CD4-positive, alpha-beta T cell treated with Interleukin-6 for 4 hours (primary cell): ENCODE data around the gene FAM193B.

Experiments
- DNase-seq: peaks from one replicate; pipeline ENCODE4 v3.0.0-alpha.2; 2020; ENCODE audit warnings: mixed read lengths

FAM193B gene

DNA sequence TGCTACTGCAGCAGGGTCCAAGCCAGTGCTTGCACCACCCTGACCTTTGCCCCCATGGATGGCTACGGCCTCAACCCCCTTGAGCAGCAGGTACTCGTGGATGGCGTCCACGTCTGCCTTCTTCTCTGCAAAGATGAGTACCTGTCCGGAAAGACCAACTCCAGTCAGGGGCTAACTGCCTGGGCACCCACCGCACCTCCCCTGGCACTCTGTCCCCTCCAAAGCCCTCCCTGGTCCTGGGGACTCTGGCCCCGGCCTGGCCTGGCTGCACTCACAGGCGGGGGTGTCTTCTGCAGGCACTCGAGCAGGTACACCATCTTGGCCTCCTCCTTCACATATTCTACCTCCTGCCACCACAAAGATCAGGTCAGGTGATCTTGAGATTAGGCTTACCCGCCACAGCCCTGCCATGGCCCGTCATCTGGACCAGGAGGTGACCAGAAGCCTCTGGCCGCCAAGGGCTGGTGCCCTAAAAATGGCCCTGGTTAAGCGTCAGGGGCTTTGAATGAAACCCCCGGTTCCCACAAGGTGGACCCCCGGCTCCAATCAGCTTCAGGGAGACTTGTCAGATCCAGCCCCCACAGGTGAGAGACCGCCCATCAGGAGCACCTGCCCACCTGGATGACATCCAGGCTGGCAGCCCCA, 41.5 kb downstream of the FAM193B start:
- no peak for DNase-seq

DNA sequence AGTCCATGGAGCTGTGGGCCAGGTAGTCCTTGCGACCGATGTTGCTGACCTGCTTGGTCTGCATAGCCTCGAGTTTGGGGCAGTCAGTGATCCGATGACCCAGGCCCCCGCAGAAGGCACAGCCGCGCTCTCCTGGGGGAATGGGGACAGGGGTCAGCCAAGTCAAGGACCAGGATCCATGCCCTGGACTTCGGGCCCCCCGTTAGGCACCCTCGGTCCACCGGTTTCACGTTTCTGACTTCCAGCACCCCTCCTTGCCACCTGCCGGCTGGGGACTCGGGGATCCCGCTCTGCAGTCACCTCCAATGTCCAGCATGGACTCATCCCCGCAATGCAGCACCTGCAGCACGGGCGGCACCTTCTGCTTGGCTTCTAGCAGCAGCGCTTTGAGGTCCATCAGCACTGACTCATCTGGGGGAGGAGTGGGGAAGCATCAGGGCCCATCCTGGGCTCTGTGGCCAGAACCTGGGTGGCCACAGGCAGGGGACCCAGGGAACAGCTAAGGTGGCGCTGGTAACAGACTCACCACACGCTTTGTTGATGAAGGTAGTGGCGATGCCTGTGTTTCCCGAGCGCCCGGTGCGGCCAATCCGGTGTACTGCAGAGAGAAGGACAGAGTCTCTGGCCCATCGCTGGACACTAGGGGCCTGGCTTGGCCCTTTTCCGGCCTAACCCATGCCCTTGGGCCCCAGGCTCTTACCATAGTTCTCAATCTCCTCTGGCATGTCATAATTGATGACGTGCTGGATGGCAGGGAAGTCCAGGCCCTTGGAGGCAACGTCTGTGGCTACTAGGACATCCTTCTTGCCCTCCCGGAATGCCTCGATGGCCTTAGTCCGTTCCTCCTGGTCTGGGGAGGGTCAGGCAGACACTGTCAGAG, 42.3 kb downstream of the FAM193B start:
- DNase-seq: no peak

DNA sequence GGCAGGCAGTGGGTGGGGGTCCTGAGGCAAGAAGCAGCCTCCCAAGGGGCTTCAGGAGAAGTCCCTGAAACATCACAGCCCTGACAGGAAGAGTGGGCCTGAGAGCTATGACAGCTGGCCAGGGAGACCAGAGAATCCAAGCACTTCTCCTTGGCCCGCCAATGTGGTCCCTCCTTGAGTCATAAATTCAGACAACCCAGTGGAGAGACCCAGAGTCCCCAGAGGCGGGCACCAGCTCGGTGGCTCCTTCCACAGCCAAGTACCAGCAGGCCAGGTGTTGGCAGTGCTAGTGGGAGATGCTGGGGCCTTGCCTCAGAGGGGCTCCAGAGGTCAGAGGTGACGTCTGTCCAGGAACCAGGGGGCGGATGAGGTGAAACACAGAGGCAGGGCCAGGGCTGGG, 43.2 kb downstream of the FAM193B start:
- no peak for DNase-seq

DNA sequence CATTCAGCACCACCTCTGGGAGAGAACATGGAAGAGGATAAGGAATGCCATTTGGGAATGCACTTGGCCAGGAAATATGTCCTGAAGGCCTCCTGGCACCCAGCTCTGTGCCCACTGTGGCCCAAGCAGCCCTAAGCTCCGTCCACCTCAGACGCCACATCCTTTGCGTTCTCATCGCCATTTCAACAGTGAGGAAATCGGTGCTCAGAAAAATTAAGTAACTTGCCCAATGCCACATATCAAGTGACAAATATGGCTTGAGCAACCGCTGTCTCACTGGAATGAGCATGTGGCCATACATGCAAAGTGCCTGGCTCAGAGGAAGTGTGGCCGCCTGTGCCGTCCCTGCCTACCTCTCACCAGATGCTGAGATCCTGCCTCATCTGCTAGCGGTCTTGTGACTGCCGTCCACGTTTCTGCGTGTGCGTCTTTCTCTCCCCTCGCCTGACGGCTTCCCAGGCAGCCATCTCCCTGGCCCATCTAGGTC, 43.8 kb downstream of the FAM193B start:
- no peak for DNase-seq

DNA sequence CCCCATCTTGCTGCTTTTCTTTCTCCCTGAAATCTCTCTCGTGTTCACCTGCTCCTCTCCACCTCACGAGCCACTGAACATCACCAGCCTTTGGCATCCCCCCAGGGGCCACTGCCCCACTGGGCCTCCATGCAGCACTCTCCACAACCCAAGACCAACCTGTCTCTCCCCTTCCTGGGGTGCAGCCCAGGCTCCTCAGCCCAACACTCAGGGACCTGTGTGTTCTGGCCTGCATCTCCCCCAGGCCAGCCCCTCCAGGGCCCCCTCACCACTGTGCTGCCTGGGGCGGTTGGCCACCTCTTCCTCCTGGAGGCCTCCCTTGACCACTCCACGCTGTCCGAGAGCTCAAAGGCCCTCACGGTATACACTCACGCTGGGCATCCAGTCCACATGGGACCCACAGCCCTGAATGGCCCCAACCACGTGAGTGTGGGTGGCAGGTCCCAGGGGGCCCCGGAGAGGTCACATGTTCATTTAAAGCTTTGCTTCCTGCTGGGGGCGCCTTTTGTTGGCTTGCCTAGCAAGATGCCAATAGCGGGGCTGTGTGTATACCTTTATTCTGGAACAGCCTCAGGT, 44.3 kb downstream of the FAM193B start:
- no peak for DNase-seq

DNA sequence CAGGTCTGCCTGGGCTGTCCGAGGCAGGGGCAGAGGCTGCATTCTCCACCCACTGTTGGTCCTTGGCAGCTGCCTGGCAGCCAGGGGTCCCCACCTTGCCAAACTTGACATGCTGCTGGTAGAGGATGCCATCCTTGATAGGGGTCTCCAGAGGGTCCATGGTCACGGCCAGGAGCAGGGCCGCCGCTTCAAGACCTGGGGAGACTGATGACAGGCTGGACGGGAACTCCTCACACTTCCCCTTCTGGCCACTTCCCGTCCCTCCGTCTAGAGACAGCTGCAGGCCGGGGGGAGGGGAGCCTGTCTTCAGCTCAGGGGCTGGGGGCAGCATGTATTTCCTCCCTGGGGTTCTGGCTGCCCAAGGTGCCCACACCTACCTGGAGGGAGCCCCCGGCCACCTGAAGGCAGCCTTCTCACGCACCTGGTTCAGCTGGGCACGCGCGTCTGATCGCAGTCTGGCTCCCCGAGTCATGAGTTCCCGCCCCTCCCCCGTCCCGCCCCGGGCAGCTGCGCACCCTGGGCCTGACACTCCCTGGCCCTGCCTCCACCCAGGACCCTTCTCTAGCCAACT, 44.9 kb downstream of the FAM193B start, which contains the start of gene DOK3:
TSS of gene DOK3 (minus strand) at position 446 of the 571 bp plus-strand sequence. CDS start at position 160, 286 bp downstream.
- no peak for DNase-seq

DNA sequence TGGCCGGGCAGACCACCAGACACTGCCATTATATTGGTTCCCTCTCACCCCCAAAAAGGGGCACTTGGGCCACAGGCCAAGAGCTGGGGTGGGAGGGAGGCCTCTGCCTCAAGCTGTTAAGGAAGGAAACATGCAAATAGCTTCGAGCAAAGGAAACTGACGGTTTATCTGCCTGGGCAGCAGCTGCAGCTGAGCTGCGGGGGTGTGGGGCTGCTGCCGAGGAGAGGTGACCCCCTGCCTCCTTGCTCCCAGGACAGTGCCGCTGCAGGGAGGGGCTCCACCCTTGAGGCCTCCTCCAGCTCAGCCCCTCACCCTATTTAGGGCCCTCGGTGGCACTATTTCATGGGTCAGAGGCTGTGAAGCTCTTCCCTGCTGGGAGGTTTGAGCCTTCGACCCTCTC, 45.5 kb downstream of the FAM193B start:
- DNase-seq: no peak

DNA sequence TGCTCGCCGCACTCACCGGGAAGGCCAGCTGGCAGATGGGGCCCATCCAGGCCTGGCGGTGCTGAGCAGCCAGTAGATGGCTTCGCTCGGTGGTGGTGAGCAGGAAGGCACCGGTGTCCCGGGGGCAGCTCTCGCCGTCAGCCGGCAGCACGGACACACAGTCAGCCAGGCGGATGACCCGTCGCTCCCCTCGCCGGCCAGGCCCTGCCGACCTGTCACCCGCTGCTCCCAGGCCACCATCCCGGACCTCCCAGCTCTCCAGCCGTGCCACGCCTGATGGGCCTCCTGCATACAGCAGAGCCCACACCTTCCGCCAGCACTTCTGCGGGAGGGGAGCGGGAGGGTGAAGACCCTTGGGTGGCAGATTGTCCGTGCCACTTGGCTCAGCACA, 46.1 kb downstream of the FAM193B start:
- DNase-seq: no peak

DNA sequence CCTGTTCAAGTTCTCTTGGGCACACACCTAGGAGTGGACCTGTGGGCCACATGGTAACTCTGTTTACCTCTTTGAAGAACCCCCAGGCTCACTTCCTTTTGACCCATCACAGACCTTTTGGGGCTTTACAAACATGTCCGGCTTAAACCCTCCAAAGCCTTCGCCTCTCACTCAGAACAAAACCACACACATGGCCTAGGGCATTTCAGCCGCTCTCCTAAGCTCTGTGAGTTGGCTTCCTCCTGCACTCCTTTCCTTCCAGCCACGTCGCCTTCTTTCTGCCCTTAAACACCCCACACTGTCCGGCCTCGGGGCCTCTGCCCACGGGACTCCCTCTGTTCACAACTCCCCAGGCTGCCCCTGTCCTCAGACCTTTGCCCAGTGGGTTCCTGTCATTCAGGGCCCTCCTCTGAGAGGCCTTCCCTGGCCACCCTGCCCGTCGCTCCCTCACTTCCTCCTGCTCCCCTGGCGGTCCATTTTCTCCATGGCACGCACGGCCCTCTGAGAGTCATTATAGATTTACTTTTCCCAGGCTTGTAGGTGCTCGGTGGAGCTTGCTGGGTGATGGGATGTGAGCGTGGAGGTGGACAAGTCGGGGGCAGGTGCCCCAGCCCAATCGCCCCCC, 46.7 kb downstream of the FAM193B start:
- no peak for DNase-seq

DNA sequence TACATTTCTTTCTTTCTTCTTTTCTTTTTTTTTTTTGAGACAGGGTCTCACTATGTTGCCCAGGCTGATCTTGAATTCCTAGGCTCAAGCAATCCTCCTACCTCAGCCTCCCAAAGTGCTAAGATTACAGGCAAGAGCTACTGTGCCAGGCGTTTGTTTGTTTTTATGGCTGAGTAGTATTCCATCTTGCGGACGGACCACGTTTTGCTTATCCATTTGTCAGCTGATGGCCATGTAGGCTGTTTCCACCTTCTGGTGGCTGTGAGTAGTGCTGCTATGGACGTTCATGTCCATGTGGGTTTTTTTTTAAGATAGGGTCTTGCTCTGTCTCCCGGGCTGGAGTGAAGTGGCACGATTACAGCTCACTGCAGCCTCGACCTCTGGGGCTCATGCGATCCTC, 47.2 kb downstream of the FAM193B start:
- DNase-seq: no peak

DNA sequence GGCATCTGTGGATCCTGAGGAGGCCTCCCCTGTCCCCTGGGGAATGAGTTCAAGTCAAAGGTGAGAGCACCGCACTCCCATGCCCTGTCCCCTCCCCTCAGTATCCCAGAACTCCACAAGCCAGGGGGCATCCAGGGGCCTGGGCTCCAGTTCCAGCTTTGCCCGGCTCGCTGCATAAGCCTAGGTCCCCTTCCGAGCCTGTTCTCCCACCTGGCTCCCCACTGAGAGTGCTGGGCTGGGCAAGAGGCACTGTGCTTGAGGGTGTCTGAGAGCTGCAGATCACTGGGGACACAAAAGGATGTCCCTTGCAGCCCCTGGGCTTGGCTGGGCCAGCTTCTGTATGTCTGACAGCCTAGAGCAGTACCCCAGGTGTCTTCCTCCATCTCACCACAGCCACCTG, 49.3 kb downstream of the FAM193B start:
- DNase-seq: no peak

DNA sequence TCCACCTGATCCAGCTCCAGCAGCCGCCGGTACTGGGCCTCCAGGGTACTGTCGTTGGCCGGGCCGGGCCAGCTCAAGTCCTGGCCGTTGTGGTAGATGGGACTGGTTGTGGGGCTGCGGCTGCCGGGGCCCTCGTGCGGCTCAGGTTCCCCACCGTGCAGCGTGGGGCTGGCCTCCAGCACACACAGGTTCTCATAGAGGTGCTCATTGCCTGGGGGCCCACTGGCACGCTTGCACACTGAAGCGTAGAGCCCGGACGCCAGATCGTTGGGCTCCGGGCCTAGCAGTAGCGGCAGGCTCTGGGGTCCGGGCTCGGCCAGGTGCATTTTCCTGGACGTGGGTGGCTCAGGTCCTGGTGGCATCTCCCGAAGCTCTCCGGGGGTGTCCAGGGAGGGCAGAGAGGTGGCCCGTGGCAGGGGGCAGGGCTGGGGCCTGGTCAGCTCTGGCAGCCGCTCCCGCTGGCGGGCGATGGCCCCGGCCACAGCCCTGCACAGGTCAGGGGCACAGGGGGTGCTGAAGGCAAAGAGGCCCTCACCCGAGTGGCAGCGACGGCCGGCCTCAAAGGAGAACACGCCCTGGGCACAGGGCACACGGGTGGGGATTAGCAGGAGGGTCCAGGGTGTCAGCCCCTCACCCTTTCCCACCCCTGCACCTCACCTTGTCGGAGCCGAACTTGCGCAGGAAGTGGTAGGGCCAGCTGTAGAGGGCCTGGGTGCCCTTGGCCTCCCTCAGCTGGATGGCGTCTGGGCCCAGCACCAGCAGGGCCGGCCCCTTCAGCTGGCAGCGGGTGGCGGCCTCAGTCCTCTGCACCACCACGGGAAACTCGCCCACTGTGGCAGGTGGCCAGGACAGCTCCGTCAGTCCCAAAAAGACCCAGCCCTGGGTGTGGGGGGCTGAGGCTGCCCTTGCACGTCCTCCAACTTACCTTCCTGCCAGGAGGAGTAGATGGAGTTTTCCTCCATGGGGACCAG, 50.0 kb downstream of the FAM193B start:
- DNase-seq: no peak

DNA sequence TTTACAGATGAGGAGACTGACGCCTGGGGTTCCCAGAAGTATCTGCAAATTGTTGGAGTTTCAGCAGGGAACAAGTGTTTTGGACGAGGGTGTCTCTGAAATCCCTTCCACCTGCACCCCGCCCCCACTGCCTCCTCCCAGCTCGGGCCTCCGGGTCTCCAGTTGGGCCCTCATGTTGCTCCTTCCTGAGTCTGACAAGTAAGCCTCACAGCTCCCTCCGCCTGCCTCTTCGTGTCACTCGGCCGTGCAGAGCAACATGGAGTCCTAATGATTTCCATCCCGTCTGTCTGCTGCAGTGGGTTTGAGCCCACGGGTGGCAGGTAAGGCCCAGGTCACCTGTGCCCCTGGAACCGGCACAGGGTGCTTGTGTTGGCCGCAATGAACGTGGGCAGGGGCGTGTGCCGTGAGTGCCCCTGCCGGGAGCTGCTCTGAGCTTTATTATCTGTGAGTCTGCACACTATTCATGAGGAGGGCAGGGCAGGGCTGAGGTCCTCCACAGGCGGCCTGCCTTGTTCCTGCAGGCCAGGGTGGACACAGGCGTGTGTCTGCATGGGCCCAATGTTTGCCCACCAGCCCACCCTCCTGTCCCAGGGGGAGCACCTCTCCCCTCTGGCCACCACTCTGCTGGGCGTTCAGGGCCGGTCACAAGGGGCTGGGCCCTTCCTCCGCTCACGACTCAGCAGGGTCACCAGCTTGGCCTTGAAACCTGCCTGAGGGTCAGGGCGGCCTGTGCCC, 50.8 kb downstream of the FAM193B start:
- DNase-seq: no peak

DNA sequence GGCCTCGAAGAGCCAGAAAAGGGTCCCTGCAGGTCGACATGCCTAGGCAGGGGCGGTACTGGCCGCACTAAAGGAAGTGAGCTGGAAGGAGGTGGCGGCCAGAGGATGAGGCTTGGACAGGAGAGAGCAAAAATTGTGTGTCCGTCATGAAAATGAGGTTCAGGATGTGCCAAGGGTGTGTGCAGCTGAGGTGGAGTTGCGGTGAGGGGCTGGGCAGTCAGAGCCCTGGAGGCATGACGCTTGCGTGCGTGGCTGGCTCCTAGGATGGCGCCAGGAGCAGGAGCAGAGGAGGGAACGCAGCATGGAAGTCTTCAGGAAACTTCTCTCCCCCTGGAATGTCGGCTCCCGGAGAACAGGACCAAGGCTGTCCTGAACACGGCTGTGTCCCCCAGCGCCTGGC, 51.5 kb downstream of the FAM193B start:
- no peak for DNase-seq

DNA sequence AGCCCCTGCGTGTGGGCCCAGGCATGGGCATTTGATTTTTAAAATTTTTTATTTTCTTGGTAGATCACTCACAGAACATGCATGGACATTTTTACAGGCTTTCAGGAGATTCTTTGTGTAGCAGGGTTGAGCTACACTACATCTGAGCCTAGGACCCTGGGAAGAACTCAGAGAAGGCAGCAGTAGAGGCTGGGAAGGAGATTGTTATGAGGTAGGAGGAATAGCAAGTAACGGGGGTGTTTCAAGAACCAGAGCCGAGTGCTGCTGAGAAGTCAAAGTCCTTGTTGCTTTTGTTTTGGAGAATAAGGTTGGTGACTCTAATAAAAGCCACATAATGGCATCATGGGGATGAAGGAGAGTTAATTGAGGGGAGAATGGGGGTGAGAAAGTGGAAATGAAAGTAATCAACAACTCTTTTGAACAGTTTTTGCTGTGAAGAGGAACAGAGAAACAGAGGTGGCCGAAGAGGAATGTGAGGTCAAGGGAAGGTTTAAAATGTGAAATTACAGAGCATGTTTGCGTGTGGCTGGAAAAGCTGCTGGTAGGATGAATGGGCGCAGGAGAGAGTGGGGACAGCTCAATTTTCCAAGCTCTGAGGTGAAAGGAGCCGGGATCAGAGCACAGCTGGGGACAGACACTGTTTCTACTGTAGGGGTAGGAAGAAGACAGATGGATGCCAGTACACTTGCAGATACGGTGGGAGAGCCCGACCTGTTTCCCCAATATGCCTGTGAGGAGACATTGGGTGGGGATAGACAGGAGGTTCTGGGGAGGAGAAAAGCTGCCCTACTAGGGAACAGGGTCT, 52.3 kb downstream of the FAM193B start:
- DNase-seq: no peak

DNA sequence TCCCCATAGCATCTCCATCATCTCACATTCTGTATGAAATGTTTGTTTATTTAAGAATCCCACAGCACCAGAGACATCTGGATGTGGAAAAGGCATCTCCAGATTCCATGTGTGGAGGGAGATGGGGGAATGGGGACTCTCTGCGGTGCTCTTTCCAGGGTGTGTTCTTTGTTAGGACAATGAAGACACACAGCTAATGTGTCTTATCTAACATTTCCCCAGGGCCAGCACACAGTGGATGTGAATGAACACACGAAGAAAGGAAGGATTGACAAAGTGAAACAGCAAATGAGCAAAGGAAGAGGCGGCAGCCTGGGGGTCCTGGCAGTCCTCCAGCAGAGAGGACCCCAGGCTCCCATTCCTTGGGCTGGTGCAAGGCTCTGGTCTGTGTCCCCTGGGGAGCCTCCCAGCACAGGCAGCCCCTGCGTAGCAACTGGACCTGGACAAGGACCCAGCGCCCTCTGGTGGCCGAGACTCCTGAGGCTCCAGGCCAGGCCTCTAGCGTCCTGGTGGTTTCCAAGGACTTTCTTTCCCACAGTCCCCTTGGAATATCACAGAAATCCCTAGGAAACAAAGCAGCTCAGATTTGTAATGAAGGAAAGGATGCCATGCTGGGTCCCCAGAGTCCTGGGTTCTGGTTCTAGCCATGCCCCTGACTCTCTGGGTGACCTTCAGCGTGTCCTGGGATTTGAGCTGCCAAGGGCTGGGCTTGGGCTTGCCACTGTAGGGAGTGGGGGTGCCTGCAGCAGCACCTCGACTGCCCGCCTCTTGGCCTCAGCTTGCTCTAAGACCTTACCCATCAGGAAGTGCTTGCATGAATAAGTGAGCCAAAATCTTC, 53.5 kb downstream of the FAM193B start:
- peak; percentile 91 for DNase-seq

DNA sequence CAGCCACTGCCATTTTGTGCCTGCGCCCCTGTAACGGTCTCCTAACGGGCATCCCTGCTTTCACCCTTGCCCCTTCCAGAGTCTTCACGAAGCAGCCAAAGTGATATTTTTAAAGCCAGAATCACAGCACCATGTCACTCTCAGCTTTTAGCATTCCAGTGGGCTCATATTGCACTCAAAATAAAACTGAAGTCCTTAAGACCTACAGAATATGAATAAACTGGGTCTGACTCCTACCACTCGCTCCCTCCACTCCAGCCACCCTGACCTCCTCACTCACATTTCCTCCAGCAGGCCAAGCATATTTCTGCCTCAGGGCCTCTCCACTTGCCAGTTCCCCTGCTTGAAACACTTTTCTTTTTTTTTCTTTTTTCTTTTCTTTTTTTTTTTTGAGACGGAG, 54.5 kb downstream of the FAM193B start:
- DNase-seq: no peak

DNA sequence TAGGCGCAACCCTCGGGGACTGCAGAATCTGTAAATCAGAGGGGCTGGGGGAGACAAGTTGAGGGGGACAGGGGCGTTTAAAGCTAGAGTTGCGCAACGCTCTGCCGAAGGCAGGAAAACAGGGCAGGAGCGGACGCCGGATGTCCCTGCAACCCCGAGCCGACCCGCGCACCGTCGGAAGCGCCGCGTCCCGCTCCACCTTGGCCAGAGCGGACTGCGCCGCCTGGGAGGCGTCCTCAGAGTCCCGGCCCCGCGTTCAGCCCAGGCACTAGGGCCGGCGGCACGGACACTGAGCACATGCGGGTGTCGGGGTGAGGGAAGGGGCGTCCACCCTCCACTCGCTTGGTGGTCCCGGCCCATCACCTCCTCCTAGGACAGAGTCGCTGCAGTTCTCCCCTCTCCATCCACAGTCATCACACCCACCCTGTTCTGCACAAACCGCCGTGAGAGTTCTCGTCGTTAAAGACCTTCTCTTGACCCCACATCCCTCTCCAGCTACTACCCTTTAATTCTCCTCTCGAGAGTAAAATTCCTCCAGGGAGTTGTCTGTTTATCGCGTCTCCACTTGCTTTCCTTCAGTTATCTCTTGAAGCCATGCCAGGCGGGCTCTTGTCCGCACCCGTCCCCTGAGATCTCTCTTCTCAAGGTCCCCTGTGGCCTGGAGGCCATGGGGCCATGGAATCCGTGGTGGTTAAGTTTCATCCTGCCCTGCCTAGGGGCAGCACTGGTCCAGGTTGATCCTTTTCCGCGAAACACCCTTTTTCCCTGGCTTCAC, 56.2 kb downstream of the FAM193B start:
- DNase-seq: no peak
